SK-N-SH (cell line): ENCODE results near the gene LIMS2. TPM values are rescaled to one million over a fixed set of nuclear protein-coding genes. Genes with fewer than 3 reads are reported as not detected.

ENCODE experiments used
- CTCF ChIA-PET: fragments of 300-600, 350-600 bp; formaldehyde crosslinking; extraction: SDS; loops from one replicate; lab custom pipeline; 2021; lab: Yijun Ruan, JAX
- POLR2A ChIA-PET: fragments of 350-600 bp; sonication (Branson Sonifier 250); formaldehyde crosslinking; extraction: SDS; loops from one replicate; lab custom pipeline; 2020; ENCODE audit warnings: antibody characterized with exemption, inconsistent platforms; lab: Yijun Ruan, JAX
- DNase-seq: peaks from one replicate; pipeline ENCODE4 v3.0.0; 2012
- H2AFZ ChIP-seq: fragments of 200-600 bp; sonication (generic); 2 replicates; pipeline ENCODE4 v1.8.1; 2016; ENCODE audit warnings: antibody characterized with exemption, mild to moderate bottlenecking, low read depth
- H3F3A ChIP-seq: fragments of 200-600 bp; sonication (generic); replicated peaks from 2 replicates; pipeline ENCODE3; 2016; ENCODE audit warnings: antibody characterized with exemption, mild to moderate bottlenecking; ENCODE audit not compliant: insufficient read depth
- H3K27ac ChIP-seq, 2 experiments: fragments of 200-500 bp in 1 of 2; fragments of 200-600 bp in 1 of 2; sonication (Bioruptor generic) in 1 of 2; sonication (generic), shearing (Covaris generic) in 1 of 2; 2 replicates each; pipeline versions ENCODE4 v1.5.1 to v1.6.1; 2014 to 2016; ENCODE audit warnings: low read depth in 2 of 2, inconsistent platforms in 1 of 2, low read length in 1 of 2, mild to moderate bottlenecking in 1 of 2, mixed read lengths in 1 of 2
- H3K27me3 ChIP-seq: fragments of 200-600 bp; sonication (generic), shearing (Covaris generic); 2 replicates; pipeline ENCODE4 v1.6.1; 2016; ENCODE audit warnings: mixed run types; ENCODE audit not compliant: insufficient read depth
- H3K36me3 ChIP-seq, 2 experiments: fragments of 200-500 bp in 1 of 2; fragments of 200-600 bp in 1 of 2; sonication (Bioruptor generic) in 1 of 2; sonication (generic) in 1 of 2; replicated peaks in 1 of 2; 2 replicates each; pipeline versions ENCODE3 to v1.5.1; 2014 to 2016; ENCODE audit warnings: low read length in 1 of 2, mild to moderate bottlenecking in 1 of 2; ENCODE audit not compliant: insufficient read depth in 2 of 2, control insufficient read depth in 1 of 2
- H3K4me1 ChIP-seq, 2 experiments: fragments of 200-500 bp in 1 of 2; fragments of 200-600 bp in 1 of 2; sonication (Bioruptor generic) in 1 of 2; sonication (generic), shearing (Covaris generic) in 1 of 2; 2 replicates each; pipeline versions ENCODE4 v1.5.1 to v1.6.1; 2014 to 2016; ENCODE audit warnings: low read depth in 1 of 2, low read length in 1 of 2, mixed run types in 1 of 2; ENCODE audit not compliant: insufficient read depth in 2 of 2, control insufficient read depth in 1 of 2
- H3K4me2 ChIP-seq: fragments of 200-600 bp; sonication (generic), shearing (Covaris generic); 2 replicates; pipeline ENCODE4 v1.6.1; 2017; ENCODE audit warnings: mixed run types
- H3K4me3 ChIP-seq, 2 experiments: fragments of 200-500 bp in 1 of 2; fragments of 200-600 bp in 1 of 2; sonication (Bioruptor generic) in 1 of 2; sonication (generic), shearing (Covaris generic) in 1 of 2; 2 replicates each; pipeline versions ENCODE4 v1.5.1 to v1.8.1; 2014 to 2016; ENCODE audit warnings: low read depth in 2 of 2, inconsistent platforms in 1 of 2, low read length in 1 of 2, mild to moderate bottlenecking in 1 of 2, mixed read lengths in 1 of 2, moderate library complexity in 1 of 2
- H3K79me2 ChIP-seq: fragments of 200-600 bp; sonication (generic); 2 replicates; pipeline ENCODE4 v1.8.1; 2017; ENCODE audit warnings: mild to moderate bottlenecking; ENCODE audit not compliant: insufficient read depth
- H3K9ac ChIP-seq: fragments of 200-600 bp; sonication (generic); 2 replicates; pipeline ENCODE4 v1.6.1; 2017; ENCODE audit warnings: mixed run types
- H3K9me2 ChIP-seq: fragments of 200-600 bp; sonication (generic); 2 replicates; pipeline ENCODE4 v1.6.1; 2017; ENCODE audit warnings: mixed run types
- H3K9me3 ChIP-seq: fragments of 200-600 bp; sonication (generic); 2 replicates; pipeline ENCODE4 v1.6.1; 2017; ENCODE audit warnings: mixed run types, mild to moderate bottlenecking, moderate library complexity
- H4K20me1 ChIP-seq: fragments of 200-600 bp; sonication (generic); 2 replicates; pipeline ENCODE4 v1.6.1; 2017; ENCODE audit warnings: mild to moderate bottlenecking, mixed run types; ENCODE audit not compliant: insufficient read depth
- CHD2 ChIP-seq: fragments of 150-350 bp; IDR thresholded peaks from 2 replicates; pipeline ENCODE4 v1.6.1; 2018; ENCODE audit warnings: low read length; ENCODE audit not compliant: partially characterized antibody
- ELF1 ChIP-seq: IDR thresholded peaks from 2 replicates; pipeline ENCODE4 v1.4.0; 2012
- EP300 ChIP-seq, 2 experiments: IDR thresholded peaks; 2 replicates each; pipeline versions ENCODE4 v1.4.0 to v1.6.1; 2012; ENCODE audit warnings: borderline replicate concordance in 1 of 2, low read depth in 1 of 2, low read length in 1 of 2
- FOSL2 ChIP-seq: IDR thresholded peaks from 2 replicates; pipeline ENCODE4 v1.4.0; 2012; ENCODE audit warnings: low read depth, mild to moderate bottlenecking, moderate library complexity, borderline replicate concordance
- FOXJ3 ChIP-seq: sonication (generic); formaldehyde crosslinking; IDR thresholded peaks from 2 replicates; pipeline ENCODE4 v1.5.1; 2020; ENCODE audit warnings: mild to moderate bottlenecking, missing genetic modification reagents
- GABPA ChIP-seq: IDR thresholded peaks from 2 replicates; pipeline ENCODE4 v1.4.0; 2012; ENCODE audit warnings: low read depth, mild to moderate bottlenecking
- MXI1 ChIP-seq: IDR thresholded peaks from 2 replicates; pipeline ENCODE4 v1.6.1; 2012; ENCODE audit warnings: mild to moderate bottlenecking, low read depth, low read length, improper control_type of control experiment
- NFIC ChIP-seq: IDR thresholded peaks from 2 replicates; pipeline ENCODE4 v1.4.0; 2012; ENCODE audit warnings: borderline replicate concordance
- NRF1 ChIP-seq: IDR thresholded peaks from 2 replicates; pipeline ENCODE4 v1.6.1; 2012; ENCODE audit warnings: low read depth, mild to moderate bottlenecking, low read length
- PBX3 ChIP-seq: IDR thresholded peaks from 2 replicates; pipeline ENCODE4; 2012
- POLR2AphosphoS5 ChIP-seq: IDR thresholded peaks from 2 replicates; pipeline ENCODE4 v1.6.1; 2012; ENCODE audit warnings: low read depth, low read length
- RCOR1 ChIP-seq: fragments of 150-350 bp; IDR thresholded peaks from 2 replicates; pipeline ENCODE4 v1.6.1; 2017; ENCODE audit warnings: antibody characterized with exemption, low read length
- REST ChIP-seq: IDR thresholded peaks from 2 replicates; pipeline ENCODE4 v1.6.1; 2012; ENCODE audit warnings: mild to moderate bottlenecking, low read depth, low read length, moderate library complexity
- RFX5 ChIP-seq: IDR thresholded peaks from 2 replicates; pipeline ENCODE4 v1.6.1; 2012; ENCODE audit warnings: mild to moderate bottlenecking, improper control_type of control experiment, low read length
- SMC3 ChIP-seq: IDR thresholded peaks from 2 replicates; pipeline ENCODE4 v1.6.1; 2012; ENCODE audit warnings: low read depth, low read length, improper control_type of control experiment
- USF1 ChIP-seq: IDR thresholded peaks from 2 replicates; pipeline ENCODE4 v1.4.0; 2012; ENCODE audit warnings: low read depth, borderline replicate concordance
- USF2 ChIP-seq: fragments of 150-350 bp; IDR thresholded peaks from 2 replicates; pipeline ENCODE4 v1.6.1; 2017; ENCODE audit warnings: antibody characterized with exemption, low read length, low read depth, borderline replicate concordance
- ZBTB33 ChIP-seq: IDR thresholded peaks from 2 replicates; pipeline ENCODE4 v1.4.0; 2012; ENCODE audit warnings: low read depth, borderline replicate concordance
- WGBS: methylation state at CpG from one replicate; pipeline ENCODE4 v1.1.6; 2017; ENCODE audit warnings: low lambda C conversion rate; 5-methylcytosine and 5-hydroxymethylcytosine counted together
- polyA plus RNA-seq, 3 experiments: library from polyadenylated mRNA; depleted of rRNA; stranded (reverse); fragments of >200 nt; gene quantifications; 2 replicates each; pipeline ENCODE4 v1.2.3, GENCODE V29; 2012

The LIMS2 gene
- polyA plus RNA-seq, 1 of the 3 experiments (the other 2 are of a cell fraction), result 2.7 TPM

- no peaks in the 10 kb centered on the region for H3K9me3 ChIP-seq
- DNase-seq, result no peak
- H3K9me2 ChIP-seq, result no peaks in the 10 kb centered on the region
- no peaks in the 10 kb centered on the region for H3F3A ChIP-seq
- no peak overlapping the region for H3K4me3 ChIP-seq
- 77% methylated on average over 25 of the region's 25 CpGs for WGBS
- H3K36me3 ChIP-seq, result no peaks in the 10 kb centered on the region
- no peak overlapping the region for H3K9ac ChIP-seq
- no peaks in the 10 kb centered on the region for H4K20me1 ChIP-seq
- ChIA-PET CTCF (interaction anchor here (0.7 to 2.2 kb wide), 9 partner anchors 9 to 126 kb away, joined by 3 to 9 read pairs (median 3); partner anchors contain the start of genes IWS1 and LIMS2), POLR2A (interaction anchor here (0.9 to 1.4 kb wide), 3 partner anchors 10 to 126 kb away, joined by 6 read pairs; partner anchors contain the start of genes IWS1 and SFT2D3)
- no peaks in the 10 kb centered on the region for H3K27me3 ChIP-seq
- TF ChIP-seq FOXJ3, result no peak
- no peak for TF ChIP-seq POLR2AphosphoS5
- TF ChIP-seq RCOR1, result no peak
- TF ChIP-seq USF2, result no peak
- TF ChIP-seq SMC3, result no peak
- no peak for TF ChIP-seq GABPA
- TF ChIP-seq EP300 (IDR thresholded peaks at IDR 0.05; ENCODE audit: borderline replicate concordance in 1 of 2, low read depth in 1 of 2, low read length in 1 of 2), result no peak
- TF ChIP-seq USF1, result no peak
- TF ChIP-seq NRF1, result no peak
- no peak for TF ChIP-seq FOSL2
- TF ChIP-seq NFIC, result no peak
- no peak for TF ChIP-seq PBX3
- no peak for TF ChIP-seq ZBTB33
- TF ChIP-seq REST, result no peak
- no peak for TF ChIP-seq RFX5
- TF ChIP-seq CHD2, result no peak
- no peak for TF ChIP-seq ELF1
- TF ChIP-seq MXI1, result no peak
- no peak overlapping the region for H2AFZ ChIP-seq
- peaks cover 0 to 60% of the 10 kb centered on the region in 2 experiments; a peak in 1 of 4 replicates for H3K4me1 ChIP-seq
- no peaks in the 10 kb centered on the region for H3K79me2 ChIP-seq
- no peak overlapping the region for H3K4me2 ChIP-seq
- H3K27ac ChIP-seq, result peak overlapping the region in 1 of 2 experiments; percentile 94; a peak in 2 of 4 replicates
Measured at GRCh38 chr2:127652786-127653357, 22.5 kb downstream of the LIMS2 start.
